Cardiac fibroblast (primary cell): ENCODE data around the gene LMAN2.

Source experiments
- DNase-seq, 2 donors: peaks; one replicate each; pipeline versions ENCODE4 v3.0.0 to v3.0.0-alpha.2; 2010; ENCODE audit warnings: low read depth in 2 of 2
- H3K4me3 ChIP-seq, 2 donors: replicated peaks in 1 of 2; 1 replicate in 1 of 2; 2 replicates in 1 of 2; pipeline ENCODE4 v1.5.1; 2011; ENCODE audit warnings: low read depth in 2 of 2, low read length in 2 of 2, mild to moderate bottlenecking in 2 of 2, moderate library complexity in 1 of 2
- CTCF ChIP-seq: IDR thresholded peaks from one replicate; pipeline ENCODE4 v1.5.1; 2011; ENCODE audit warnings: low read depth, mild to moderate bottlenecking, low read length, inconsistent platforms

Gene LMAN2

GRCh38 chr5:177372034-177372896 is 20.8 kb upstream of the LMAN2 start:
- no peak for TF ChIP-seq CTCF
- DNase-seq: no peak
- H3K4me3 ChIP-seq: no peak overlapping the region

GRCh38 chr5:177371120-177372033 is 19.9 kb upstream of the LMAN2 start:
- no peak for DNase-seq
- peak overlapping the region; percentile 59 to 61 for H3K4me3 ChIP-seq
- no peak for TF ChIP-seq CTCF

- peak; percentile 81 to 96 for DNase-seq
- H3K4me3 ChIP-seq: peak overlapping the region; percentile 59 to 61
- peak; percentile 69 for TF ChIP-seq CTCF
Measured at GRCh38 chr5:177370488-177371119, 19.1 kb upstream of the LMAN2 start.

- TF ChIP-seq CTCF: no peak
- no peak for DNase-seq
Measured at GRCh38 chr5:177369645-177370440, 18.4 kb upstream of the LMAN2 start.

GRCh38 chr5:177368869-177369644 is 17.6 kb upstream of the LMAN2 start:
- peak; percentile 82 for TF ChIP-seq CTCF
- DNase-seq: peak; percentile 25 to 32

More at GRCh38 chr5:177369645-177370440, 18.4 kb upstream of the LMAN2 start:
- no peak overlapping the region for H3K4me3 ChIP-seq

More at GRCh38 chr5:177368869-177369644, 17.6 kb upstream of the LMAN2 start:
- H3K4me3 ChIP-seq: no peak overlapping the region
